HK-2 (cell line): ENCODE measurements around the gene ARMC6.
"Not testable (repeated sequence)": the region's sequence is repeated elsewhere in the genome, so short reads cannot be mapped to it uniquely, and the experiment has no call there.

ENCODE experiments used
- DNase-seq: peaks from one replicate; pipeline ENCODE4 v3.0.0-alpha.2; 2018; ENCODE audit not compliant: unreplicated experiment

ARMC6 gene

GRCh38 chr19:19074196-19074882 is 40.9 kb downstream of the ARMC6 start:
- DNase-seq = no peak

DNA sequence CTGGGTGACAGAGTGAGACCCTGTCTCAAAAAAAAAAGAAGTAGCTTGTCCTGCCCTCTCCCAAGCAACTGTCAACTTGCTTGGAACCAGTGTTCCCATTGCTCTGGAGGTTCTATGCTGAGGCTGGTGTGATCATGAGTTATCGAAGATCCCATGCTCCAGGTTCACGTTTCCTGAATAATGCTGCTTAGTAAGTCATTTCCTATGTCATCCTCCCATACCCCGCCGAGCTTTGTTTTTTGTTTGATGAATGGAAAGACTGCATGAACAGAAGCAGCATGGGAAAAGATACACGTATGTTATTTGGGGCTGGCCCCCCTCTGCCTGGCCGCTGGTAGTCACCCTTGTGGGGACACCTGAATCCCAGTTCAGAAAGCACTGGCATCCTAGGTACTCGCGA is 41.7 kb downstream of the ARMC6 start:
- DNase-seq = no peak

DNA sequence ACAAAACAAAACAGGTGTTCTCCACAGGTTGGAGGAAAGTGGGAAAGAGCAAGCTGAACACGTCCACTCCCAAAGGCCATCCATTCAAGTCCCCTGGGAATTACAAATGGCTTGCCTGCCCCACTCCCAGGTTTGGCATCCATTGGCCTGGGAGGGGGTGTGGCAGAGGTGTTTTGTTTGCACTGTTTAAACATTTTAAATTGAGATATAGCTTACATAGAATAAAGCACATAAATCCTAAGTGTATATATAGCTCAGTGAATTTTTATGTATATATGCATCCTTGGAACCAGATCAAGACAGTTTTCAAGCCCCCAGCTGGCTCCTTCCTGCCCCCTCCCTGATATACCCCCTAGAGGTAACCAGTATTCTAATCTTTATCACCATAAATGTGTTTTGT is 43.1 kb downstream of the ARMC6 start:
- no peak for DNase-seq

GRCh38 chr19:19077103-19077502 is 43.7 kb downstream of the ARMC6 start:
- DNase-seq = no peak

- no peak for DNase-seq
Observed at GRCh38 chr19:19078801-19079200, 45.4 kb downstream of the ARMC6 start.

DNA sequence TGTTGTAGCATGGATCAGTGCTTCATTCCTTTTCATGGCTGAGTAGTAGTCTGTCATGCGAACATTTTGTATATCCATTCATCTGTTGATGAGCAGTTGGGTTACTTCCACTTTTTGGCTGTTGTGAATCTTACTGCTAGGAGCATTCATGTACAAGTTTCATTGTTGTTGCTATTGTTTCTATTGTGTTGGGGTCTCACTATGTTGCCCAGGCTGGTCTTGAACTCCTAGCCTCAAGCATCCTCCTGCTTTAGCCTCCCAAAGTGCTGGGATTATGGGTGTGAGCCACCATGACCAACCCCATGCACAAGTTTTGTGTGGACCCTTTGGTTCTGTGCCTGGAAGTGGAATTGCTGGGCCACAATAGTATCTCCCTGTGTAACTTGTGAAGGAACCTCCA is 46.2 kb downstream of the ARMC6 start:
- no peak for DNase-seq

- DNase-seq = no peak
Observed at GRCh38 chr19:19081642-19082151, 48.3 kb downstream of the ARMC6 start.

- DNase-seq = no peak
Observed at GRCh38 chr19:19083413-19084178, 50.2 kb downstream of the ARMC6 start.

GRCh38 chr19:19087676-19088075 is 54.3 kb downstream of the ARMC6 start:
- no peak for DNase-seq

DNA sequence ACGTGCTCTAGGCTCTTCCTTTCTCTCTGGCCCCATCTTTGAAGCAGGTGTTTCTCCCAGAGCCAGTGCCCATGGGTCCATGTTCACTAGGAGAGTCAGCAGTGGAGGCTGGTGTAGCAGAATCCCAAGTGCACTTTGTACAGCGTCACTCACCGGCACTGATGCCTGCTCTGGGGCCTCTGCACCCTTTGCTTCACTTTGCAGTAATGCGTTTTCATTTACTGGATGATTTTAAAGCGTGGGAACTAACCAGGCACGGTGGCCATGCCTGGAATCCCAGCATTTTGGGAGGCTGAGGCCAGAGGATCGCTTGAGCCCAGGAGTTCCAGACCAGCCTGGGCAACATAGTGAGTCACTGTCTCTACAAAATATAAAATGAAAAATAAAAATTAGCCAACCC is 61.1 kb downstream of the ARMC6 start:
- DNase-seq = no peak

DNA sequence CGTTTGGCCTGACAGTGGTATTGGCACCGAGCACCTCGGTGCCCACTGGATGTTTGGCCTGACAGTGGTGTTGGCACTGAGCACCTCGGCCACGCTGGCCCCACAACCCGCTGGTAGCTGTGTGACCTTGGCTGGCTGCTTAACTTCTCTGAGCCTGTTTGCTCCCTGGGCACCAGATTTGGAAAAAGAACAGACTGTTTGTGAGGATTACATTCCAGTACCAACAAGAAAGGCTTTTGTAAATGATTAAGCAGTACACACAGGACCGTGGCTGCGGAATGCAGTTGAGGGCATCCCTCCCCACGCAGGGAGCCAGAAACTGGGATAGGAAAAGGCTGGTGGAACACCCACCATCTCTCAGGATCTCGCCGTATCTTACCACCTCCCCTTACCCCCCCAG is 62.3 kb downstream of the ARMC6 start:
- no peak for DNase-seq

DNA sequence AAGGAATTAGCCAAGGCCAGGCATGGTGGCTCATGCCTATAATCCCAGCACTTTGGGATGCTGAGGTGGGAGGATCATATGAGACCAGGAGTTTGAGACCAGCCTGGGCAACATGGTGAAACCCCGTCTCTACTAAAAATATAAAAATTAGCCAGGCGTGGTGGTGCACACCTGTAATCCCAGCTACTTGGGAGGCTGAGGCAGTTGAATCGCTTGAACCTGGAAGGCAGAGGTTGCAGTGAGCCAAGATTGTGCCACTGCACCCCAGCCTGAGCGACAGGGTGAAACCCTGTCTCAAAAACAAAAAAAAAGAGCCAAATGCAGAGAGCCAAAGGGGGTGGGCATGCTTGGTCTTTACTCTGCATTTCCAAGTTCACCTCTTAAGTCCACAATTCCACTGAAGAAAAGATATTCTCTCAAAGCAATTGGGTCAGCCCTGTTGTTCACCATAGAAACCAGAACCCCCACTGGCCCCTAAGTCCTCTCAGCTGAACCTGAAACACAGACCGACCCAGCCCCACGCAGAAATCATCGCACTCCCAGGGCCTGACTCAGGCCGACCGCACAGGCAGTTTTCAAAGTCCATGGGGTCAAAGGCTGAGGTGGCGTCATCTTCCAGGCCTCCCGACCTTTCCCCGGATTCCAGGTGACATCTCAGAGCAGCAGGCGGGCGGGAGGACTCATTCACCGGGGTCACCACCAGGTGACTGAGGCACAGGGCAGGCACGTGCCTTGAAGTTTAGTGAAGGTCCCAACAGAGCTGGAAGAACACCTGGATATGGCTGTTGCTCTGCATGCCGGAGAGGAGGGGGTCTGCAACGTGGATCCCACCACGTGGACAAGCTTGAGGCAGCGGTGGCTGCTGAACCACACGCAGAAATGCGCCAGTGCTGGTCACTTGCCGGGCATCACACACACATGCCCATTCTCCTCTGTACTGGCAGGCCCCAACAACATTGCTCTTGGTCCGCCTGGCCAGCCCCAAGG is 63.5 kb downstream of the ARMC6 start:
- DNase-seq = no peak

- no peak for DNase-seq
Observed at GRCh38 chr19:19098084-19098702, 64.8 kb downstream of the ARMC6 start.

DNA sequence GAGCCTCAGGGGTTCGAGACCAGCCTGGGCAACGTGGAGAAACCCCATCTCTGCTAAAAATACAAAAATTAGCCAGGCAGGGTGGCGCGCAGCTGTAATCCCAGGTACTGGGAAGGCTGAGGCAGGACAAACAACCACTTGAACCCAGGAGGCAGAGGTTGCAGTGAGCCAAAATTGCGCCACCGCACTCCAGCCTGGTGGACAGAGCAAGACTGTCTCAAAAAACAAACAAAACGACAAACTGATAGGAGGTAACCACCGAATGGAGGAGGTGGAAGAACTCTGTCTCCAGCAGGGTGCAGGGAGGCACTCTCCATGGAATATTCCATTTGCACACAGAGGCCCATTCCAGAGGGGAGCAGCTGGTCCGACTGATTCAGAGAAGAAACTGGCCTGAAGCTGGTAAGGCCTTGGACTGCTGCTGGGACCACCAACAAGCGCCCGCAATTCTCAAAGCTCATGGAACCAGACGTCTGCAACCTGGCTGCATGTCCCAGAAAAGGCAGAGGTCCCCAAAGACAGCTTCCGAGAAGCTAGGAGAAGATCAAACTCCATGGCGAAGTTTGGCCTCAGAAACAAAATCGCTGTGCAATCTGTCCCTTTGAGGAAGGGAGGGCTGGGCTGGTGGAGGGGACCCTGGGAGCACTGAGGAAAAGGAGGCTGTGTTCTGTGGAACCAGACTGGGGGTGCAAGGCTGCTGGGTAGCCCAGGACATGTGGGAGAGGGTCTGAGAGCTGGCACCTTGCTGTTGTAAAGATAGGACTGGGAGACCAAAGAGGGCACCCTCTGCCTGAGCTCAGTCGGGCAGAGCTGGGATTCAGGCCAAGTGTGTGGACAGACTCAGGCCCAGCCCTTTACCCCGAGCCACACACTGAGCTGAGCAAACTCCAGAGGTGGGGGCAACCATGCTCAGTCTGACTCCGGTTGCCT is 65.6 kb downstream of the ARMC6 start:
- DNase-seq = no peak

- DNase-seq = no peak
Observed at GRCh38 chr19:19101540-19101939, 68.1 kb downstream of the ARMC6 start.

GRCh38 chr19:19102566-19102965 is 69.2 kb downstream of the ARMC6 start:
- not testable (repeated sequence) for DNase-seq

DNA sequence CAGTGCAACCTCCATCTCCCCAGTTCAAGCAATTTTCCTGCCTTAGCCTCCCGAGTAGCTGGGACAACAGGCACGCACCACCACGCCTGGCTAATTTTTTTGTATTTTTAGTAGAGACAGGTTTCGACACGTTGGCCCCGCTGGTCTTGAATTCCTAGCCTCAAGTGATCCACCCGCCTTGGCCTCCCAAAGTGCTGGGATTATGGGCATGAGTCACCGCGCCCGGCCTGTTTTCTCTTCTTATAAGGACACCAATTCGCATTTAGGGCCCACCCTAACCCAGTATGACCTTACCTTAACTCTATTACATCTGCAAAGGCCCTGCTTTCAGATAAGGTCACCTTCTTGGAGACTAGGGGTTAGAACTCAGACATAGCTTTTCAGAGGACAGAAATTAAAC is 69.8 kb downstream of the ARMC6 start:
- no peak for DNase-seq

GRCh38 chr19:19105365-19106055 is 72.1 kb downstream of the ARMC6 start:
- peak; percentile 76 for DNase-seq

GRCh38 chr19:19106056-19106551 is 72.7 kb downstream of the ARMC6 start:
- peak; percentile 67 for DNase-seq

DNA sequence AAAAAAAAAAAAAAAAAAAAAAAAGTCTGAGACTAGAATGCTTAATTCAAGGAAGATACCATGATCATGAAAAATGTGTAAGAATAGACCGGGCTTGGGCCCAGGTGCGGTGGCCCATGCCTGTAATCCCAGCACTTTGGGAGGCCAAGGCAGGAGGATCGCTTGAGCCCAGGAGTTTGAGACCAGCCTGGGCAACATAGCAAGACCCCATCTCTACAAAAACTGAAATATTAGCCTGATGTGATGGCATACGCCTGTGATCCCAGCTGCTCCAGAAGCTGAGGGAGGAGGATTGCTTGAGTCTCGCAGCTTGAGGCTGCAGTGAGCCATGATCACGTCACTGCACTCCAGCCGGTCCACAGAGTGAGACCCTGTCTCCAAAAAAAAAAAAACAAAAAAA is 73.5 kb downstream of the ARMC6 start:
- DNase-seq = not testable (repeated sequence)
